PFSK-1 (cell line): ENCODE results near the gene FRMPD1.

ENCODE experiments used
- FOXP2 ChIP-seq: optimal IDR thresholded peaks from 2 replicates; pipeline ENCODE3; 2011; ENCODE audit warnings: borderline replicate concordance, control low read depth, inconsistent platforms; ENCODE audit not compliant: insufficient read depth; ENCODE audit errors: extremely low read length, extremely low read depth
- POLR2AphosphoS5 ChIP-seq: IDR thresholded peaks from 2 replicates; pipeline ENCODE4 v1.6.1; 2012; ENCODE audit warnings: low read depth, mild to moderate bottlenecking, control low read depth, low read length, moderate library complexity
- REST ChIP-seq, 2 experiments: IDR thresholded peaks; 2 replicates each; pipeline versions ENCODE4 v1.6.1 to v1.8.0; 2011 to 2012; ENCODE audit warnings: low read depth in 2 of 2, low read length in 2 of 2, control low read depth in 1 of 2, inconsistent platforms in 1 of 2, mild to moderate bottlenecking in 1 of 2, moderate library complexity in 1 of 2; ENCODE audit not compliant: insufficient read depth in 1 of 2
- SIN3A ChIP-seq: IDR thresholded peaks from 2 replicates; pipeline ENCODE4 v1.6.1; 2012; ENCODE audit warnings: mild to moderate bottlenecking, low read length, moderate library complexity, borderline replicate concordance; ENCODE audit not compliant: insufficient read depth
- TAF1 ChIP-seq: IDR thresholded peaks from 2 replicates; pipeline ENCODE4 v1.6.1; 2012; ENCODE audit warnings: low read length, control low read depth, borderline replicate concordance; ENCODE audit not compliant: insufficient read depth

GRCh38 chr9:37608250-37608649 lies 42.5 kb upstream of the FRMPD1 start:
- TF ChIP-seq REST (IDR thresholded peaks at IDR 0.05; ENCODE audit: insufficient read depth in 1 of 2, low read depth in 2 of 2, low read length in 2 of 2) (no peak), TAF1 (no peak), SIN3A (no peak), POLR2AphosphoS5 (no peak), FOXP2 (no peak)
